GM23248 (cell line): ENCODE measurements around the gene PRSS8. TPM values are rescaled to one million over a fixed set of nuclear protein-coding genes. Genes with fewer than 3 reads are reported as not detected.

Experiments
- DNase-seq: peaks from one replicate; pipeline ENCODE4 v3.0.0-alpha.2; 2015
- H2AFZ ChIP-seq: fragments of 200-600 bp; sonication (generic); 2 replicates; pipeline ENCODE4 v1.6.1; 2016; ENCODE audit warnings: antibody characterized with exemption
- H3F3A ChIP-seq: fragments of 200-600 bp; sonication (generic); 2 replicates; pipeline ENCODE4 v1.6.1; 2016; ENCODE audit warnings: mild to moderate bottlenecking, antibody characterized with exemption, mixed run types; ENCODE audit not compliant: insufficient read depth
- H3K27ac ChIP-seq: fragments of 200-600 bp; sonication (generic); 2 replicates; pipeline ENCODE4 v1.5.1; 2016; ENCODE audit warnings: mild to moderate bottlenecking
- H3K27me3 ChIP-seq: fragments of 200-600 bp; sonication (generic); replicated peaks from 2 replicates; pipeline ENCODE4 v1.6.1; 2016; ENCODE audit warnings: mild to moderate bottlenecking; ENCODE audit not compliant: insufficient read depth
- H3K36me3 ChIP-seq: fragments of 200-600 bp; sonication (generic); 2 replicates; pipeline ENCODE4 v1.6.1; 2016; ENCODE audit warnings: low read depth, mild to moderate bottlenecking
- H3K4me1 ChIP-seq: fragments of 200-600 bp; sonication (generic); 2 replicates; pipeline ENCODE4 v1.6.1; 2016; ENCODE audit warnings: mild to moderate bottlenecking; ENCODE audit not compliant: insufficient read depth
- H3K4me2 ChIP-seq: fragments of 200-600 bp; sonication (generic); one replicate; pipeline ENCODE4 v1.6.1; 2016; ENCODE audit warnings: mild to moderate bottlenecking; ENCODE audit not compliant: unreplicated experiment
- H3K4me3 ChIP-seq: fragments of 200-600 bp; sonication (generic); 2 replicates; pipeline ENCODE4 v1.5.1; 2016; ENCODE audit warnings: mild to moderate bottlenecking
- H3K79me2 ChIP-seq: fragments of 200-600 bp; sonication (generic); 2 replicates; pipeline ENCODE4 v1.6.1; 2016; ENCODE audit warnings: mild to moderate bottlenecking; ENCODE audit not compliant: insufficient read depth
- H3K9ac ChIP-seq: fragments of 200-600 bp; sonication (generic); 2 replicates; pipeline ENCODE4 v1.6.1; 2016; ENCODE audit warnings: mild to moderate bottlenecking
- H3K9me2 ChIP-seq: fragments of 200-600 bp; sonication (generic); 2 replicates; pipeline ENCODE4 v1.6.1; 2016; ENCODE audit warnings: mixed run types, mild to moderate bottlenecking, moderate library complexity; ENCODE audit not compliant: insufficient read depth
- H3K9me3 ChIP-seq: fragments of 200-600 bp; sonication (generic); one replicate; pipeline ENCODE4 v1.6.1; 2017; ENCODE audit warnings: low read depth
- H4K20me1 ChIP-seq: fragments of 200-600 bp; sonication (generic); 2 replicates; pipeline ENCODE4 v1.6.0; 2016; ENCODE audit not compliant: insufficient read depth
- EZH2 ChIP-seq: fragments of 200-600 bp; sonication (generic); IDR thresholded peaks from 2 replicates; pipeline ENCODE4 v1.6.1; 2018; ENCODE audit warnings: antibody characterized with exemption, mild to moderate bottlenecking; ENCODE audit not compliant: insufficient read depth, poor library complexity, severe bottlenecking
- EZH2phosphoT487 ChIP-seq: fragments of 200-600 bp; sonication (generic); IDR thresholded peaks from 2 replicates; pipeline ENCODE4 v1.6.1; 2018; ENCODE audit warnings: antibody characterized with exemption, moderate library complexity, mild to moderate bottlenecking, low read depth; ENCODE audit not compliant: insufficient read depth
- WGBS, 2 experiments: methylation state at CpG; one replicate each; pipeline ENCODE4 v1.1.6; 2015 to 2017; ENCODE audit warnings: low lambda C conversion rate in 2 of 2, low coverage in 1 of 2; ENCODE audit errors: missing lambda C conversion rate in 2 of 2; 5-methylcytosine and 5-hydroxymethylcytosine counted together
- in situ Hi-C: fragments of 300-500 bp; cut with MboI; formaldehyde crosslinking; loops from 2 replicates; pipeline ENCODE4 v1.15.0; 2020
- polyA plus RNA-seq: library from polyadenylated mRNA; unstranded; fragments of >200 nt; fragmentation: Nextera tagmentation; extraction: Ambion mirVana; gene quantifications from 2 replicates; pipeline ENCODE4 v1.2.1, GENCODE V29; 2016
- total RNA-seq: library from RNA; depleted of rRNA; stranded (reverse); fragments of >200 nt; shearing (Covaris generic); gene quantifications from 2 replicates; pipeline ENCODE4 v1.2.3, GENCODE V29; 2014

Gene PRSS8
- total and polyA plus RNA-seq, 2 experiments from 2014 or later, result not detected

GRCh38 chr16:31149894-31150890 is 14.7 kb upstream of the PRSS8 start, which contains the start of gene PRSS36:
Gene PRSS36, minus strand, starts transcription at chr16:31150066. Its CDS starts 31 bp downstream, at chr16:31150035.
- in situ Hi-C loops, result no loop called here
- no peak within 1 kb of the TSS for H2AFZ ChIP-seq
- TF ChIP-seq EZH2phosphoT487 (no peak), EZH2 (no peak)

DNA sequence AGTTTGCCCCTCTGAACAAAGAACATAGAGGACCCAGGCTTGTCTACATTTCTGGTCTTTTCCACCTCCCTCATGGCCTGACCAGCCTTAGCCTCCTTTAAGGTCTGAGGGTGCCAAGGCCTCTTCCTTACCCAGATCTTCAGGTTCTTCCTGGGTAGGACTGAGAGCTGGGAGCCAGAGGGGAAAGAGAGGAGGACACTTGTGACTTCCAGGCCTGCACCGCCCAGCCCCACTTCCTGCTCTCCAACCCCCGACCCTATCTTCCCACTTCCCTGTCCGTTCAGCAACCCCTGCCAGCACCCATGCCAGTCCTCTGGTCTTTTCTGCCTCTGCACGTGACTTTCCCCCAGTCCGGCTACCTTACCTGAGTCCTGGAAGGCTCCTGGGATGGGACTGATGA is 13.8 kb upstream of the PRSS8 start:
- in situ Hi-C loops, result no loop called here
- 55 to 57% methylated on average over 5 of the region's 5 CpGs for WGBS, 2 experiments

More at GRCh38 chr16:31149894-31150890, 14.7 kb upstream of the PRSS8 start, which contains the start of gene PRSS36:
- Histone ChIP-seq H3K9me2 (no peaks in the 10 kb centered on the region), H3F3A (no peaks in the 10 kb centered on the region), H3K27me3 (peaks cover 25% of the 10 kb centered on the region), H3K4me1 (no peaks in the 10 kb centered on the region), H3K27ac (no peak within 1 kb of the TSS), H3K9me3 (no peaks in the 10 kb centered on the region), H3K36me3 (no peaks in the 10 kb centered on the region), H3K4me3 (no peak within 1 kb of the TSS), H3K9ac (no peak within 1 kb of the TSS), H3K79me2 (no peaks in the 10 kb centered on the region), H4K20me1 (no peaks in the 10 kb centered on the region), H3K4me2 (no peak within 1 kb of the TSS)
- no peak for DNase-seq
- 68 to 80% methylated on average over 10 to 11 of the region's 11 CpGs for WGBS, 2 experiments

DNA sequence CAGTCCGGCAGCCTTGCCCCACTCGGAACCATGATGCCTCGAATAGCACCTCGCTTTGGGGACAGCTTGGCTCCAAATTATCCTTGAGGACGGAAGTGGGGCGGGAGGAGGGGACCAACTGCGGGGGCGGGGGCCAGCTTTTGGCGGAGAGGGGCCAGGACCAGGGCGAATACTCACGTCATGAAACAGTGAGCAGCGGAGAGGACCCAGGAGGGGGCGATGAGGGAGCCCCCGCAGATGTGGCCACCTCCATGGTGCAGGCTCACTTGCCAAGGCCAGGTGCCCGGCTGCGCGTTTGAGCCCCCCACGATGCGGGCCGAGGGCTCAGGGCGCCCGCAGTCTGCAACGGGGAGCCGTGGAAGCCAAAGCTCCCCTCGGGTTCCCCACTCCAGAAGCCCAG is 13.4 kb upstream of the PRSS8 start:
- in situ Hi-C loops, result no loop called here
- H3K4me1 ChIP-seq, result no peaks in the 10 kb centered on the region
- H3K27ac ChIP-seq, result no peak overlapping the region
- WGBS, 2 experiments, result 76 to 86% methylated on average over 17 to 25 of the region's 25 CpGs
- H3K4me2 ChIP-seq, result no peak overlapping the region
- no peak for DNase-seq
- H3K4me3 ChIP-seq, result no peak overlapping the region
- no peaks in the 10 kb centered on the region for H3K9me3 ChIP-seq
- H3K27me3 ChIP-seq, result peaks cover 25% of the 10 kb centered on the region
- H3K79me2 ChIP-seq, result no peaks in the 10 kb centered on the region
- no peaks in the 10 kb centered on the region for H4K20me1 ChIP-seq
- no peaks in the 10 kb centered on the region for H3K36me3 ChIP-seq
- TF ChIP-seq EZH2 (no peak), EZH2phosphoT487 (no peak)
- H3F3A ChIP-seq, result no peaks in the 10 kb centered on the region
- H2AFZ ChIP-seq, result no peak overlapping the region
- H3K9ac ChIP-seq, result no peak overlapping the region
- H3K9me2 ChIP-seq, result no peaks in the 10 kb centered on the region

More for the DNA sequence above, 13.8 kb upstream of the PRSS8 start:
- no peaks in the 10 kb centered on the region for H3K4me1 ChIP-seq
- no peak overlapping the region for H3K27ac ChIP-seq
- no peak for DNase-seq
- no peak overlapping the region for H3K4me3 ChIP-seq
- H3F3A ChIP-seq, result no peaks in the 10 kb centered on the region
- H3K4me2 ChIP-seq, result no peak overlapping the region
- no peak for TF ChIP-seq EZH2phosphoT487
- TF ChIP-seq EZH2, result no peak
- no peaks in the 10 kb centered on the region for H3K9me2 ChIP-seq
- no peaks in the 10 kb centered on the region for H3K9me3 ChIP-seq
- no peaks in the 10 kb centered on the region for H3K79me2 ChIP-seq
- H3K27me3 ChIP-seq, result peaks cover 25% of the 10 kb centered on the region
- H3K36me3 ChIP-seq, result no peaks in the 10 kb centered on the region
- no peak overlapping the region for H3K9ac ChIP-seq
- H2AFZ ChIP-seq, result no peak overlapping the region
- no peaks in the 10 kb centered on the region for H4K20me1 ChIP-seq

- Histone ChIP-seq H3K4me3 (no peak overlapping the region), H4K20me1 (no peaks in the 10 kb centered on the region), H3K4me1 (no peaks in the 10 kb centered on the region), H3K9ac (no peak overlapping the region), H3K27me3 (peaks cover 25% of the 10 kb centered on the region), H3K36me3 (no peaks in the 10 kb centered on the region), H3K9me2 (no peaks in the 10 kb centered on the region), H3F3A (no peaks in the 10 kb centered on the region), H3K4me2 (no peak overlapping the region), H3K79me2 (no peaks in the 10 kb centered on the region), H2AFZ (no peak overlapping the region), H3K9me3 (no peaks in the 10 kb centered on the region), H3K27ac (no peak overlapping the region)
- in situ Hi-C loops, result no loop called here
- WGBS, 2 experiments, result 15 to 21% methylated on average over 26 to 36 of the region's 40 CpGs
- TF ChIP-seq EZH2 (no peak), EZH2phosphoT487 (no peak)
- no peak for DNase-seq
Observed at GRCh38 chr16:31148281-31148728, 12.8 kb upstream of the PRSS8 start.
